ENCODE results near the gene TACR1.
A peak's percentile ranks its signal among the peaks of the same experiment; 100 is the strongest.

TACR1 gene

GRCh38 chr2:75022516-75022915, 176.8 kb downstream of the TACR1 start:
- DNase-seq (ENCODE audit: low read depth) = no peak
- TF ChIP-seq, protein P1, sequence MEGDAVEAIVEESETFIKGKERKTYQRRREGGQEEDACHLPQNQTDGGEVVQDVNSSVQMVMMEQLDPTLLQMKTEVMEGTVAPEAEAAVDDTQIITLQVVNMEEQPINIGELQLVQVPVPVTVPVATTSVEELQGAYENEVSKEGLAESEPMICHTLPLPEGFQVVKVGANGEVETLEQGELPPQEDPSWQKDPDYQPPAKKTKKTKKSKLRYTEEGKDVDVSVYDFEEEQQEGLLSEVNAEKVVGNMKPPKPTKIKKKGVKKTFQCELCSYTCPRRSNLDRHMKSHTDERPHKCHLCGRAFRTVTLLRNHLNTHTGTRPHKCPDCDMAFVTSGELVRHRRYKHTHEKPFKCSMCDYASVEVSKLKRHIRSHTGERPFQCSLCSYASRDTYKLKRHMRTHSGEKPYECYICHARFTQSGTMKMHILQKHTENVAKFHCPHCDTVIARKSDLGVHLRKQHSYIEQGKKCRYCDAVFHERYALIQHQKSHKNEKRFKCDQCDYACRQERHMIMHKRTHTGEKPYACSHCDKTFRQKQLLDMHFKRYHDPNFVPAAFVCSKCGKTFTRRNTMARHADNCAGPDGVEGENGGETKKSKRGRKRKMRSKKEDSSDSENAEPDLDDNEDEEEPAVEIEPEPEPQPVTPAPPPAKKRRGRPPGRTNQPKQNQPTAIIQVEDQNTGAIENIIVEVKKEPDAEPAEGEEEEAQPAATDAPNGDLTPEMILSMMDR (IDR thresholded peaks at IDR 0.05; ENCODE audit: insufficient read depth, low read depth, low read length, missing control alignments) = no peak
- H3K4me3 ChIP-seq (ENCODE audit: low read length) = no peak overlapping the region

DNA sequence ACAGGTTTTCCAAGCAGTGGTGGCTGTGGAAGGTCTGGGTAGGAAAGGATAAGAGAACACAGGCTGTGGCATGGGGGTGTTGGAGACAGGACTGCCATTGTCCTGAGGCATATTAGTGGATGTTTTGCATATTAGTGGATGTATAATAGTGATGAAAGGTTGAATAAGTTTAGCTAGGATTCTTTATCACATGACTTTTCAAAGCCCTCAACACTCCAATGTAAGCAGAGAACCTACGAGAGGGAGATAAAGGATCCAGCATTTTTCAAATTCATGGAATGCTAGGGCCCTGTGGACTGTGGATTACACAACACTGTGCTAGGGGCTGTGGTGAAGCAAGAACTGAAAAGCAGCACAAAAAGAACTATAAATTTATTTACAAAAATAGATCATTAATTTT, 177.6 kb downstream of the TACR1 start:
- TF ChIP-seq, protein P1 (IDR thresholded peaks at IDR 0.05; ENCODE audit: insufficient read depth, low read depth, low read length, missing control alignments) = no peak
- no peak overlapping the region for H3K4me3 ChIP-seq (ENCODE audit: low read length)
- DNase-seq (ENCODE audit: low read depth) = no peak

- TF ChIP-seq, protein P1 (IDR thresholded peaks at IDR 0.05; ENCODE audit: insufficient read depth, low read depth, low read length, missing control alignments) = no peak
These were observed 178.8 kb downstream of the TACR1 start for GRCh38 chr2:75020476-75020875.

DNA sequence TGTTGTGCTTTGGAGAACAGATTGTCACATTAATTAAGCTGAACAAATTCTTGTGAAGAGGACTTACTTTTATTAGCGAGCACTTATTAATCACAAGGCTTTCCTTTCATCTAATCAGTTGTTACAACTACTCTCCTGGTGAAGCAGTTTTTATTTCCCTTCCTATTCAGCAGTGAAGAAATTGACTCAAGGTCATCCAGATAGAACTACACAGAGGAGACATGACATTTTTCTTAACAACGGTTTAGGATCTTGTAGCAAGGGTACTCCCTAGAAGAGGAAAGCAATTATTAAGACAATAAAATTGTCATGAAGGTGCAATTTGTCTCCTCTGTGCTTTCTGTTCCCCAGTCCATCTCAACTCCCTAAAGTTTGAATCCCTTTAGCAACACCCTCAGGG, 179.5 kb downstream of the TACR1 start:
- TF ChIP-seq, protein P1 (IDR thresholded peaks at IDR 0.05; ENCODE audit: insufficient read depth, low read depth, low read length, missing control alignments) = no peak
- no peak overlapping the region for H3K4me3 ChIP-seq (ENCODE audit: low read length)
- DNase-seq (ENCODE audit: low read depth) = no peak

More at GRCh38 chr2:75020476-75020875, 178.8 kb downstream of the TACR1 start:
- no peak overlapping the region for H3K4me3 ChIP-seq (ENCODE audit: low read length)
- no peak for DNase-seq (ENCODE audit: low read depth)

DNA sequence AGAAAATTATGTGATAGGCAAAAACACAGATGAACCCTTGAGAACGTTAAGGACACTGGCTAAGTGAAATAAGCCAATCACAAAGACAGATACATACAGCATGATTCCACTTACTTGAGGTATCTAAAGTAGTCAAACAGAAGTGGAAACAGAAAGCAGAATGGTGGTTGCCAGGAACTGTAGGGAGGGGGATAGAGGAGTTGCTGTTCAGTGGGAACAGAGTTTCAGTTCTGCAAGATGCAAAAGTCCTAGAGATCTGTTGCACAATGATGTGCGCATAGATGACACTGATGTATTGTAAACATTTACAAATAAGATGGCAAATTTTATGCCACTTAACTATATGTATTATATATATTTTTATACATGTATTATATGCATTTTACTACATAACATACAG, 181.2 kb downstream of the TACR1 start:
- TF ChIP-seq, protein P1 (IDR thresholded peaks at IDR 0.05; ENCODE audit: insufficient read depth, low read depth, low read length, missing control alignments) = no peak
- no peak overlapping the region for H3K4me3 ChIP-seq (ENCODE audit: low read length)
- no peak for DNase-seq (ENCODE audit: low read depth)

- DNase-seq (ENCODE audit: low read depth) = peak; percentile 9
- no peak overlapping the region for H3K4me3 ChIP-seq (ENCODE audit: low read length)
- TF ChIP-seq, protein P1 (IDR thresholded peaks at IDR 0.05; ENCODE audit: insufficient read depth, low read depth, low read length, missing control alignments) = no peak
These were observed 187.2 kb downstream of the TACR1 start for GRCh38 chr2:75012080-75012479.

DNA sequence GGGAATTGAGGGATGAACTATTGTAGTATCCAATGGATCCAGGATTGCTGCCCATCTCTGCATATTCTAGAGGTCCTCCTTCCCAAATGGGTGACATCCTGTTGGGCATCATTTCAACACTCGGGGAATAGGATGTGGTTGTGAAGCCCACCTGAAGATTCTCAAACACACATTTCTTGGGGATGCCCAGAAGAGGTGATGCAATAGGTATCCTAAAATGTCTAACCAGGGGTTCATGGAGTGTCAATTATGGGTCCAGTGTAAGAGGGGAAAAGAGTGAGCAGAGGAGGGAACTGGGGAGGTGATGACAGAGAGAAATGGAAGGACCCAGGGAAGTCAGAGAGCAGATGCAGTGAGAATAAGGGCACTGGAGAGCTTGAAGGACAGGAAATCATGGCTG, 188.7 kb downstream of the TACR1 start:
- TF ChIP-seq, protein P1 (IDR thresholded peaks at IDR 0.05; ENCODE audit: insufficient read depth, low read depth, low read length, missing control alignments) = no peak
- no peak overlapping the region for H3K4me3 ChIP-seq (ENCODE audit: low read length)
- DNase-seq (ENCODE audit: low read depth) = no peak

Measured in epithelial cell of esophagus (primary cell).